Activated CD4-positive, alpha-beta memory T cell treated with anti-CD3 and anti-CD28 coated beads for 36 hours (primary cell): ENCODE measurements around the gene DAZ1. TPM values are rescaled to one million over a fixed set of nuclear protein-coding genes. Genes with fewer than 3 reads are reported as not detected.
"Not testable (repeated sequence)": the region's sequence is repeated elsewhere in the genome, so short reads cannot be mapped to it uniquely, and the experiment has no call there.

Experiments
- CTCF ChIA-PET: fragments of 350-600 bp; sonication (Branson Sonifier 250); formaldehyde crosslinking; loops from one replicate; lab custom pipeline; 2021; ENCODE audit warnings: antibody characterized with exemption, inconsistent platforms; lab: Charles Lee
- POLR2A ChIA-PET: fragments of 350-600 bp; sonication (Branson Sonifier 250); formaldehyde crosslinking; loops from one replicate; lab custom pipeline; 2021; ENCODE audit warnings: antibody characterized with exemption; lab: Charles Lee
- DNase-seq: peaks from one replicate; pipeline ENCODE4 v3.0.0-alpha.2; 2020
- H3K27ac Mint-ChIP-seq: one replicate; pipeline ENCODE4 v1.8.0; 2021; ENCODE audit warnings: mixed read lengths
- H3K27me3 Mint-ChIP-seq: one replicate; pipeline ENCODE4 v1.8.0; 2021; ENCODE audit warnings: mixed read lengths
- H3K36me3 Mint-ChIP-seq: one replicate; pipeline ENCODE4 v1.8.0; 2021; ENCODE audit warnings: mixed read lengths
- H3K4me1 Mint-ChIP-seq: one replicate; pipeline ENCODE4 v1.8.0; 2021; ENCODE audit warnings: low read depth, mixed read lengths
- H3K4me3 Mint-ChIP-seq: one replicate; pipeline ENCODE4 v1.8.0; 2021; ENCODE audit warnings: mild to moderate bottlenecking, mixed read lengths
- H3K9me3 Mint-ChIP-seq: one replicate; pipeline ENCODE4 v1.8.0; 2021; ENCODE audit warnings: mixed read lengths
- intact Hi-C: fragments of 100-400 bp; cut with micrococcal nuclease; formaldehyde crosslinking; loops from one replicate; pipeline ENCODE4 v1.15.1; 2023
- total RNA-seq, 2 experiments: library from RNA; stranded (reverse); gene quantifications; one replicate each; pipeline ENCODE4 v1.2.3, GENCODE V29; 2021

DAZ1 gene
- total RNA-seq = not detected

DNA sequence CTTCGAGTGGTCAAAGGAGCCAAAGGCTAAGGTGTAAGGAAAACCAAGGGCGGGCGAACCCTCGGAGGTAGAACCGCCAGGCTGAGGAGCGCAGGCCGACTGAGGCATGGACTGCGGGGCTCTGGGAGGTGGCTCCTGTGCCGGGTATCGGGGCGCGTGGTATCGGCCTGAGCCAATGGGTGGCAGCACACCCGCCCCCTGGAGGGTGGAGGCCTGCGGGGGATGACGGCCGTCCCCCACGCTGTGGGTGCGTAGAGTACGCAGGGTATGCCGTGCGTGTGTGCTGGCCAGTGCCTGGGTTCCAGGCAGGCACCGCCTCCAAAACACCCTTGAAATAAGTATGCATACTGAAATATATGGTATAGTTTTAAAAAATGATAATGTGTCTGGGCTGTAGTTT, at the start of gene DAZ1:
Gene DAZ1 (minus strand): TSS at position 101 of the 400 bp plus-strand sequence. CDS start 208 bp downstream, outside the sequence.
- H3K27me3 Mint-ChIP-seq, H3K27ac Mint-ChIP-seq, H3K9me3 Mint-ChIP-seq, CTCF ChIA-PET, POLR2A ChIA-PET, H3K4me3 Mint-ChIP-seq, H3K36me3 Mint-ChIP-seq, intact Hi-C loops, H3K4me1 Mint-ChIP-seq, DNase-seq: not testable (repeated sequence)

DNA sequence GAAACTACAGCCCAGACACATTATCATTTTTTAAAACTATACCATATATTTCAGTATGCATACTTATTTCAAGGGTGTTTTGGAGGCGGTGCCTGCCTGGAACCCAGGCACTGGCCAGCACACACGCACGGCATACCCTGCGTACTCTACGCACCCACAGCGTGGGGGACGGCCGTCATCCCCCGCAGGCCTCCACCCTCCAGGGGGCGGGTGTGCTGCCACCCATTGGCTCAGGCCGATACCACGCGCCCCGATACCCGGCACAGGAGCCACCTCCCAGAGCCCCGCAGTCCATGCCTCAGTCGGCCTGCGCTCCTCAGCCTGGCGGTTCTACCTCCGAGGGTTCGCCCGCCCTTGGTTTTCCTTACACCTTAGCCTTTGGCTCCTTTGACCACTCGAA, 20.4 kb upstream of the DAZ1 start, which contains the start of gene DAZ2:
Gene DAZ2 (plus strand): TSS at position 301 of the 400 bp plus-strand sequence. CDS start 208 bp downstream, outside the sequence.
- CTCF ChIA-PET, POLR2A ChIA-PET, intact Hi-C loops: not testable (repeated sequence)

GRCh38 chrY:23210681-23211080, 11.9 kb upstream of the DAZ1 start:
- H3K9me3 Mint-ChIP-seq, CTCF ChIA-PET, H3K4me1 Mint-ChIP-seq, POLR2A ChIA-PET, H3K36me3 Mint-ChIP-seq, intact Hi-C loops, H3K27me3 Mint-ChIP-seq, H3K27ac Mint-ChIP-seq, H3K4me3 Mint-ChIP-seq, DNase-seq: not testable (repeated sequence)

More for the DNA sequence above, 20.4 kb upstream of the DAZ1 start, which contains the start of gene DAZ2:
- H3K4me1 Mint-ChIP-seq, H3K9me3 Mint-ChIP-seq, H3K4me3 Mint-ChIP-seq, H3K27ac Mint-ChIP-seq, DNase-seq, H3K27me3 Mint-ChIP-seq, H3K36me3 Mint-ChIP-seq: not testable (repeated sequence)

GRCh38 chrY:23209802-23210495, 11.1 kb upstream of the DAZ1 start:
- H3K27me3 Mint-ChIP-seq, intact Hi-C loops, POLR2A ChIA-PET, H3K36me3 Mint-ChIP-seq, DNase-seq, H3K4me1 Mint-ChIP-seq, H3K9me3 Mint-ChIP-seq, H3K27ac Mint-ChIP-seq, CTCF ChIA-PET, H3K4me3 Mint-ChIP-seq: not testable (repeated sequence)

DNA sequence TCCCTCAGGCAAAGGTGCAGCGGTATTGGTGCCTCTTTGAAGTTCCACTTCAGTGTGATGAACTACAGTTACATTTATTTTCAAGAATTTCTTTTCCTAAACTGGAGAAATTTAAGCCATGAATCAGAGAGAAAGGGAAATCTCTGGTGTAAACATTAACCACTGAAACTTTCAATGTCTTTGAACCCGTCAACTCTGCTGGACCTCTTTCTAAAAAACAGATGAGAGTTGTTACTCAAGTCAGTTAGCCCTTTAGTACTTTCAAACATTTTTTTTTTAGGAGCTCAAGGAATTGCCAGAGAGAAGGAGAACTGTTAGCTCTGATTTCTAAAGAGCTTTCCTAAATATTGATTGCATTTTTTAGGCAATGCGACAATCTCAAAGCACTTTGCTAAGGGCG, 8.6 kb upstream of the DAZ1 start:
- H3K9me3 Mint-ChIP-seq, H3K27ac Mint-ChIP-seq, H3K4me3 Mint-ChIP-seq, intact Hi-C loops, POLR2A ChIA-PET, DNase-seq, H3K36me3 Mint-ChIP-seq, H3K4me1 Mint-ChIP-seq, CTCF ChIA-PET, H3K27me3 Mint-ChIP-seq: not testable (repeated sequence)

Other genes with a start within 250 kb of the DAZ1 start
- not detected for gene BPY2, start 214.7 kb downstream of the DAZ1 start, total RNA-seq
- not detected for gene DAZ2, start 20.5 kb upstream of the DAZ1 start, total RNA-seq